ENCODE results near the gene LRRFIP1.
A peak's percentile ranks its signal among the peaks of the same experiment; 100 is the strongest.

GRCh38 chr2:237744613-237745249 is 117.3 kb downstream of the LRRFIP1 start:
- TF ChIP-seq CTCF (IDR thresholded peaks at IDR 0.05) (peak; percentile 96 to 99 (median 99)), POLR2A (IDR thresholded peaks at IDR 0.05) (no peak)
